Panc1 (cell line): ENCODE results near the gene ARHGAP32. TPM values are rescaled to one million over a fixed set of nuclear protein-coding genes. Genes with fewer than 3 reads are reported as not detected.

Experiments used
- ATAC-seq: fragments of 200-7000 bp; cut with Tn5 transposase; 2 replicates; pipeline ENCODE4 v1.9.1; 2020; ENCODE audit warnings: mild to moderate bottlenecking, moderate library complexity
- BruUV-seq: library from RNA; stranded (reverse); fragments of 400-500 nt; replicated peaks from 2 replicates; lab custom pipeline; 2021; lab: Mats Ljungman, UMichigan
- CTCF ChIA-PET: fragments of 300-600 bp; sonication (Branson Sonifier 250); formaldehyde crosslinking; loops from one replicate; lab custom pipeline; 2022; ENCODE audit warnings: antibody characterized with exemption; lab: Charles Lee
- POLR2A ChIA-PET: fragments of 300-600 bp; sonication (Branson Sonifier 250); formaldehyde crosslinking; loops from one replicate; lab custom pipeline; 2022; ENCODE audit warnings: antibody characterized with exemption; lab: Charles Lee
- DNase-seq: peaks from one replicate; pipeline ENCODE4 v3.0.0-alpha.2; 2010; ENCODE audit warnings: low read depth, low spot score
- H3K27ac ChIP-seq: 2 replicates; pipeline ENCODE4 v1.5.1; 2011; ENCODE audit warnings: mild to moderate bottlenecking, low read length, inconsistent platforms
- H3K27me3 ChIP-seq: fragments of 200-500 bp; sonication (Bioruptor generic); 2 replicates; pipeline ENCODE4 v1.6.0; 2014; ENCODE audit warnings: low read length, inconsistent platforms; ENCODE audit not compliant: control insufficient read depth, insufficient read depth
- H3K36me3 ChIP-seq: fragments of 200-500 bp; sonication (Bioruptor generic); 2 replicates; pipeline ENCODE4 v1.5.1; 2014; ENCODE audit warnings: inconsistent platforms, mild to moderate bottlenecking, low read length, moderate library complexity; ENCODE audit not compliant: control insufficient read depth, insufficient read depth
- H3K4me1 ChIP-seq: 2 replicates; pipeline ENCODE4 v1.5.1; 2011; ENCODE audit warnings: inconsistent platforms, mild to moderate bottlenecking, low read length, moderate library complexity; ENCODE audit not compliant: control insufficient read depth, insufficient read depth
- H3K4me3 ChIP-seq, 2 experiments: 2 replicates each; pipeline ENCODE4 v1.5.1; 2011 to 2012; ENCODE audit warnings: low read depth in 2 of 2, low read length in 2 of 2, mild to moderate bottlenecking in 2 of 2, inconsistent platforms in 1 of 2, moderate library complexity in 1 of 2
- H3K9me3 ChIP-seq: fragments of 200-500 bp; sonication (Bioruptor generic); 2 replicates; pipeline ENCODE4 v1.5.1; 2014; ENCODE audit warnings: low read depth, mild to moderate bottlenecking, inconsistent platforms, low read length, moderate library complexity; ENCODE audit not compliant: control insufficient read depth, insufficient read depth
- CTCF ChIP-seq: fragments of 450-650 bp; IDR thresholded peaks from 2 replicates; pipeline ENCODE4 v1.5.1; 2017; ENCODE audit warnings: mild to moderate bottlenecking
- POLR2AphosphoS5 ChIP-seq: IDR thresholded peaks from 2 replicates; pipeline ENCODE4 v1.6.1; 2012; ENCODE audit warnings: mild to moderate bottlenecking, low read depth, low read length, moderate library complexity
- REST ChIP-seq, 2 experiments: IDR thresholded peaks; 2 replicates each; pipeline ENCODE4 v1.6.1; 2011 to 2012; ENCODE audit warnings: low read depth in 2 of 2, control low read depth in 1 of 2, low read length in 1 of 2, mild to moderate bottlenecking in 1 of 2, moderate library complexity in 1 of 2; ENCODE audit not compliant: insufficient read depth in 1 of 2
- SIN3A ChIP-seq: IDR thresholded peaks from 2 replicates; pipeline ENCODE4 v1.6.1; 2012; ENCODE audit warnings: low read depth, mild to moderate bottlenecking, low read length, moderate library complexity, borderline replicate concordance; ENCODE audit not compliant: insufficient read depth
- TCF7L2 ChIP-seq: IDR thresholded peaks from 2 replicates; pipeline ENCODE4 v1.6.1; 2011; ENCODE audit warnings: mild to moderate bottlenecking, low read depth, low read length, inconsistent platforms
- in situ Hi-C: cut with HindIII; loops from 2 replicates; pipeline ENCODE4 v1.10.0; 2016; ENCODE audit warnings: low sequenced_read_pairs, low pct_unique_long_range_greater_than_20kb
- intact Hi-C: fragments of 100-400 bp; cut with micrococcal nuclease; formaldehyde crosslinking; loops from one replicate; pipeline ENCODE4 v1.10.0; 2022; ENCODE audit not compliant: unreplicated experiment
- total RNA-seq: library from RNA; stranded (reverse); gene quantifications from one replicate; pipeline ENCODE4 v1.2.1, GENCODE V29; 2021; ENCODE audit not compliant: unreplicated experiment

ARHGAP32 gene
- total RNA-seq, 1 experiment from 2014 or later: 44.6 TPM

GRCh38 chr11:128925250-128925600, 266.9 kb downstream of the ARHGAP32 start:
- intact Hi-C loops (no loop called here), in situ Hi-C loops (no loop called here)
- TF ChIP-seq REST (IDR thresholded peaks at IDR 0.05; ENCODE audit: insufficient read depth in 1 of 2, low read depth in 2 of 2, low read length in 1 of 2) (no peak), TCF7L2 (no peak), SIN3A (no peak), POLR2AphosphoS5 (no peak), CTCF (no peak)
- Histone ChIP-seq H3K4me3 (no peak overlapping the region), H3K4me1 (no peaks in the 10 kb centered on the region), H3K27me3 (0 out of 2 replicates have a peak, but pooled peaks cover 6% of the 10 kb centered on the region), H3K27ac (no peak overlapping the region), H3K9me3 (no peaks in the 10 kb centered on the region), H3K36me3 (no peaks in the 10 kb centered on the region)
- ChIA-PET CTCF (no interaction called here), POLR2A (interaction anchor here (0.6 to 0.7 kb wide), 2 partner anchors 392 to 436 kb away, joined by 3 to 5 read pairs; no protein-coding TSS in a partner anchor)
- BruUV-seq: no TSS peak
- ATAC-seq (no peak), DNase-seq (no peak)

GRCh38 chr11:128924510-128925249, 267.4 kb downstream of the ARHGAP32 start:
- TF ChIP-seq POLR2AphosphoS5 (no peak), REST (IDR thresholded peaks at IDR 0.05; ENCODE audit: insufficient read depth in 1 of 2, low read depth in 2 of 2, low read length in 1 of 2) (no peak), TCF7L2 (no peak), CTCF (no peak), SIN3A (no peak)
- no peak for DNase-seq
- in situ Hi-C loops: no loop called here
- 0 out of 2 replicates have a peak, but pooled peaks cover 6% of the 10 kb centered on the region for H3K27me3 ChIP-seq
- no TSS peak for BruUV-seq
- ChIA-PET POLR2A (interaction anchor here (0.7 kb wide), 1 partner anchor 436 kb away, joined by 3 read pairs; no protein-coding TSS in a partner anchor), CTCF (interaction anchor here (0.6 kb wide), 1 partner anchor 51 kb away, joined by 4 read pairs; no protein-coding TSS in a partner anchor)
- H3K27ac ChIP-seq: no peak overlapping the region
- no peak overlapping the region for H3K4me3 ChIP-seq
- H3K36me3 ChIP-seq: no peaks in the 10 kb centered on the region
- intact Hi-C loops: no loop called here
- no peaks in the 10 kb centered on the region for H3K4me1 ChIP-seq
- ATAC-seq: no peak
- no peaks in the 10 kb centered on the region for H3K9me3 ChIP-seq
